GM18519 (cell line): ENCODE data around the gene RNASE7.
"Not testable (repeated sequence)": the region's sequence is repeated elsewhere in the genome, so short reads cannot be mapped to it uniquely, and the experiment has no call there.

Experiments
- ATAC-seq: cut with Tn5 transposase; IDR thresholded peaks from one replicate; pipeline ENCODE4 v1.9.1; 2021; ENCODE audit warnings: mild to moderate bottlenecking, moderate library complexity; ENCODE audit not compliant: unreplicated experiment, low FRiP score

RNASE7 gene

GRCh38 chr14:21040941-21041340, 1.2 kb upstream of the RNASE7 start:
- ATAC-seq = not testable (repeated sequence)

- no peak for ATAC-seq
These were observed 756 bp downstream of the RNASE7 start for GRCh38 chr14:21042918-21043317.

- no peak for ATAC-seq
These were observed 1.3 kb downstream of the RNASE7 start for GRCh38 chr14:21043387-21043973.

- ATAC-seq = no peak
These were observed 1.9 kb downstream of the RNASE7 start for GRCh38 chr14:21043974-21044618.

GRCh38 chr14:21047378-21047781, 5.2 kb downstream of the RNASE7 start:
- no peak for ATAC-seq

GRCh38 chr14:21048638-21049037, 6.5 kb downstream of the RNASE7 start:
- ATAC-seq = no peak

- ATAC-seq = no peak
These were observed 7.1 kb downstream of the RNASE7 start for GRCh38 chr14:21049271-21049673.

GRCh38 chr14:21050597-21050996, 8.4 kb downstream of the RNASE7 start:
- no peak for ATAC-seq

- no peak for ATAC-seq
These were observed 11.3 kb downstream of the RNASE7 start for GRCh38 chr14:21053184-21054122.

- ATAC-seq = no peak
These were observed 12.1 kb downstream of the RNASE7 start for GRCh38 chr14:21054123-21054767.

- no peak for ATAC-seq
These were observed 12.6 kb downstream of the RNASE7 start for GRCh38 chr14:21054768-21055145.

GRCh38 chr14:21055432-21056117, 13.4 kb downstream of the RNASE7 start:
- no peak for ATAC-seq

- ATAC-seq = no peak
These were observed 14.5 kb downstream of the RNASE7 start for GRCh38 chr14:21056520-21057163.

GRCh38 chr14:21057803-21058675, 15.9 kb downstream of the RNASE7 start, which contains the start of gene RNASE8:
Gene RNASE8, plus strand, starts transcription at chr14:21057822. Its CDS starts 71 bp downstream, at chr14:21057893.
- ATAC-seq = no peak

- ATAC-seq = no peak
These were observed 16.7 kb downstream of the RNASE7 start for GRCh38 chr14:21058903-21059302.

GRCh38 chr14:21059842-21060613, 17.9 kb downstream of the RNASE7 start:
- no peak for ATAC-seq

- ATAC-seq = no peak
These were observed 18.6 kb downstream of the RNASE7 start for GRCh38 chr14:21060614-21061346.

- ATAC-seq = no peak
These were observed 19.1 kb downstream of the RNASE7 start for GRCh38 chr14:21061347-21061668.
